GM12892 (cell line): ENCODE results near the gene CNGA3.

Experiments used
- DNase-seq: peaks from one replicate; pipeline ENCODE4 v3.0.0; 2011; ENCODE audit not compliant: insufficient read length
- FAIRE-seq: peaks from 2 replicates; lab custom pipeline; 2011; peaks lifted over from hg19 to GRCh38; lab: Jason Lieb, UNC
- POLR2A ChIP-seq: IDR thresholded peaks from 2 replicates; pipeline ENCODE4 v1.6.1; 2011; ENCODE audit warnings: low read depth, low read length, control low read depth
- POLR2AphosphoS5 ChIP-seq: IDR thresholded peaks from 2 replicates; pipeline ENCODE4 v1.6.1; 2011; ENCODE audit warnings: low read depth, low read length, control low read depth
- TAF1 ChIP-seq: IDR thresholded peaks from 2 replicates; pipeline ENCODE4 v1.6.1; 2011; ENCODE audit warnings: low read depth, mild to moderate bottlenecking, control low read depth, low read length, borderline replicate concordance

The CNGA3 gene

DNA sequence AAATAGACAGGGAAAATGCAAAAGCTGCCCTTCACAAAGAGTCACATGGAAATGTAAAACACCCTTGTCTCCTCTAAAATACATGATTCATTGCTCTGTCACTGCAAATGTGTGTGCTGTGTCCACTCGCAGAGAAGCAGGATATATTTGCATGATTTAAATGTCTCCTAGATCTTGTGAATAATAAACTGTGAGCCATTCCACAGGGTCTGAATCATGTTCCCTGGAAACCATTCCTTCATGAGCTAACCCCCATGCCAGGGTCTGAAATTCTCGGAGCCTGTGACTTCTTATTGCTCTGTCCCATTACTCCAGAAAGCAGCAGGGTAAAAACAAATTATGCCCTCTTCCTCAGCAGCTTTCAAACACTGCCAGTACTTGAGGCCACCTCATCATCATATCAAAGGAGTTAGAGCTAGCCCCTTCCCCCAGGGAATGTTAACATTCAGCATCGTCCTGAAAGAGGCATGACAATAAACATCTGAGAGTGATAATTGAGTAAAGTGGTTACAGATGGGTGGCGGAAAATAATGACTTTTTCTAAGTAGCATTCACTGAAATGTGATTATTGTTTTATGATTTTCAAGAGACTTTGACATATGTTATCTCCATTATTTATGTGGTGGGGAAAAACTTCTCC, 11.7 kb upstream of the CNGA3 start:
- no peak for TF ChIP-seq POLR2A
- TF ChIP-seq POLR2AphosphoS5, result no peak
- no peak for TF ChIP-seq TAF1
- FAIRE-seq (no peak), DNase-seq (no peak)

DNA sequence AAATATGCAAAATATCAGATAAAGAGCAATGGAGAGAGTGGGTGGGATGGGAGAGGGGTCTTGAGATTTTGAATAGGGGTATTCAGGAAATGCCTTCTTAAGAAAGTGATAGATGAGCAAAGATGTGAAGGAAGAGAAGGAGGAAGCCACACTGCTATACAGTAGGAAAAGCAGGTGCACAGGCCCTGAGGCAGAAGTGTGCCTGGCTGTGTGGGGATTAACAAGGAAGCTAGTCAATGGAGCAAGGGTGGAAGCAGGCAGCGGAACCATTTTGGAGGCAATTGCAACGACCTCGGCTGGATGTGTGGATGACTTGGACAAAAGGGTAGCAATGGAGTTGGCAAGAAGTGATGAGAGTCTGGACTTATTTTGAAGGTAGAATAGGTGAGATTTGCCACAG, 11.0 kb upstream of the CNGA3 start:
- DNase-seq, result no peak
- no peak for TF ChIP-seq TAF1
- TF ChIP-seq POLR2A, result no peak
- no peak for TF ChIP-seq POLR2AphosphoS5
- FAIRE-seq, result no peak

- no peak for DNase-seq
- no peak for TF ChIP-seq POLR2AphosphoS5
- TF ChIP-seq POLR2A, result no peak
- no peak for TF ChIP-seq TAF1
- no peak for FAIRE-seq
Observed at GRCh38 chr2:98341241-98341640, 5.0 kb upstream of the CNGA3 start.

DNA sequence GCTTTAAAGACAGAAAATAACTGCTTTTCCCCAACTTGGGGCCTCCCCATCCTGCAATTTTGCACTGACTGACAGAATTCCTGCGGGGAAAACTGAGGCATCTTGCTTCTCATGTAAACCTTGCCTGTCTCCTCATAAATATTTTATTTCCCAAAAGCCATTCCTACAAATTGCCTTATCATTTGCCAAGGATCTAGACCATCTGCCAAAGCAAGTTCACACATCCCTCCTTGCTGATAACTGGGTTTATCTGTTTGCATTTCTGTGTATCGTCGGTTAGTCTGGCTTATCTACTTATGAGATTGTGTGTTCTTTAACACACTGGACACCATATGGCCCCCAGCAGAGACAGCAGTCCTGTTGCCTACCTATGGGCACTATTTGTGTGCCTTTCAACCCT, 3.0 kb upstream of the CNGA3 start:
- DNase-seq (no peak), FAIRE-seq (no peak)
- TF ChIP-seq POLR2A (no peak), TAF1 (no peak), POLR2AphosphoS5 (no peak)

DNA sequence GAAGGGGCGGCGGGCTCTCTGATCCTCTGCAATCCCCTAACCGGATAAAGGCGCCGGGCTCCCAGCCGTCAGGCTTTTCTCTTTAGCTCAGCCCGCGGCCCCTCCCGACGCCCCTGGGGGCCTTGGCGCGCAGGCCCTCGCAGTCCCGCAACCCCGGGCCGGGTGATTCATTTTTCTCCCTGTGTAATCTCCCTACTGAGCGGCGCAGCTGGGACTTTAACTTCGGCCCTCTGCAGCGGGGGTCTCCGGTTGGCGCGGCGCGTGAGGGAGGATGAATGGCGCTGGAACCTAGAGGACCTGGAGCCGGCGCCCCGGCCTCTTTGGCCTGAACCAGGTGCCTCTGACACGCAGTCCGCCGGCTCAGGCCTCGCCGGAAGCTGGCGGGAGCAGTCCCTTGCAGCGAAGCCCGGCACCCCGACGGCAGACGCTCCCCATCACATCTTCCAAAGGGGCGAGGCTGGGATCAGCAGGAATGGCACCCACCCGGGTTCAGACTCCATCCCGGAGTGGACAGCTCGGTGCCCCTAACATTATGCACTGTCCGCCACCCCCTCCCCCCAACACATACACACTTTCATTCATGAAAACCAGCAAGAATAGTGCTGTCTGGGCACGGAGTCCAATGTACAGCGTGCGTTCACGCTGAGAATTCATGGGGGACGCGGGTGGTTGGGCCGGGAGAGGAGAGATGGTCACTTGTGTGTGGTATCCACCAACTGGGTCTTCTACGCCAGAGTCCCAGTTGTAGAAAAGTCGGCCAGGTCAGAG, 1.2 kb downstream of the CNGA3 start:
- DNase-seq (no peak), FAIRE-seq (no peak)
- TF ChIP-seq POLR2A (no peak), POLR2AphosphoS5 (no peak), TAF1 (no peak)

DNA sequence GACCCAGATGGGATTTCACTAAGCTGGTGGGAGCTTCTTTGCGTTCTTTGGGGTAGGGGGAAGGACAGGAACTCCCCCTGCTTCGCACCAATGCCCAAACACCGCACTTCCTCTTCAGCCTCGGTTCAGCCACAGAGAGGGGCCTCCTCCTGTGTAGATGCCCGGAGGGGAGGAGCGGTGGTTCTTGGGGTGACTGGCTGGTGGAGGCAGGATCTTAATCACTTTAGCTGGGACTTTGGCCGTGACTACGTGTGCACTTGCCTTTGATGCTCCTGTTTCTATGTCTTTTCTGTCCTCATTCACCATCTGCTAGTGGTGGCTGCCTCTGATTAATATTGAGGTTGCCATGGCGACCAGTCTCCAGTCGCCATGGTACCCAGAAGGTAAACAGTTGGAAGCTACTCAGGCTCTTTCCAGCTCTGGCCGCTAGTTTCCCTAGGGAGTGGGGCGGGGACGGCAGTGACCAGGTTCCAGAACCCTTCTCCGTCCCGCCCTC, 1.9 kb downstream of the CNGA3 start:
- DNase-seq, result no peak
- TF ChIP-seq POLR2A, result no peak
- no peak for FAIRE-seq

DNA sequence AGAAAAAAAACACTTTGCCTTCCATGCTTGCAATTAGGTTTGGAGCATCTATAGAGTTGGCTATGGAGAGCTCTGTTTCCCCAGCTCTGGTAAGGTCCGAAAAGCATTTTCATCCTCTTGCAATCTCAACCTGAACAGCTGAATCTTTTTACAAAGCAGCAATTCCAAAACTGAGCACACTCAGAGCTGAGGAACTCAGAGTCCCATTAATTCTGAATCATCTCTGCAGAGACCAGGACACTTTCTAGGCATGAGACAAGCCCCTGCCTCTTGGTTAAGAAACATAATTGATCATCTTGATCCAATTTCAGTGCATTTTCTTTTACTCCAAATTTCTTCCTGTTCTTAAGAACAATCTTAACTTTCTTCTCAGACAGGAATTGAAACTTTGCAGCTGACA, 4.2 kb downstream of the CNGA3 start:
- no peak for TF ChIP-seq POLR2A
- TF ChIP-seq POLR2AphosphoS5, result no peak
- no peak for TF ChIP-seq TAF1
- FAIRE-seq, result no peak
- DNase-seq, result no peak

DNA sequence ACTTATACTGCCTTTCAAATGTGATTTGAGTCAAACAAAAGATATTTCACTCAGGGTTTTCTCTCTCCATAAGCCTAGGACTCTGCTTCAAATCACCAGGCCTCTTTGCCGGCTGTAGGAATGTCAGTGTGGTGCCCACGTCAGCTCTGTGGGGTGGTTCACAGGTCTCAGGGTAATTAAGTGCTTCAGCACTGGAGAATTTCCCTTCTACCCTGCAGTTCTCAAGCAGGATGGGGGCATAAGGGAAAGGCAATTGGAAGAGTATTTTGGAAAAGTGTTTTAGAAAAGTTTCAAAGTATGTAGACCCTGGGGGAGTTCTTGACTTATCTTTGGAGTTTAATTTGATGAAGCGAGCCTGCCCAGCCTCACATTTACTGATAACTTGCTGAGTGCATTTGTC, 9.6 kb downstream of the CNGA3 start:
- no peak for TF ChIP-seq POLR2A
- DNase-seq (no peak), FAIRE-seq (no peak)

GRCh38 chr2:98356729-98357128, 10.5 kb downstream of the CNGA3 start:
- DNase-seq (no peak), FAIRE-seq (no peak)
- no peak for TF ChIP-seq TAF1
- no peak for TF ChIP-seq POLR2AphosphoS5
- TF ChIP-seq POLR2A, result no peak

DNA sequence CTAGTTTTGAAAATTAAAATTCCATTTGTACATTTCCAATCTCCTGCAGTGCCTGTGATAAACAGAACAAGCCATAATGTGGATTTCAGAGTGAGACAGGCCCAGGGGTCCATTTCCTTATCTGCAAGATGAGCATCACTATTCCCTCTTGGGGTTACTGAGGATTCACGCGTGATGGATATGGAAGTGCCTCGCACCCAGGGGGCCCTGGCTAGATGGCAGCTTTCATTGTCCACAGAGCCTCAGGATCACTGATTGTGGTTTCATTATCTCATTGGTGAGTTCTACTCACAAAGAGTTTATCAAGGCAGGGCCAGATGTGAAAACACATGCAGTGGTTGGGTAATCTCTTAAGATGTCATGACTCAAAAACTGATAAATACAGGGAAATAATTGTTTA, 11.6 kb downstream of the CNGA3 start:
- no peak for DNase-seq
- TF ChIP-seq POLR2A (no peak), POLR2AphosphoS5 (no peak), TAF1 (no peak)
- FAIRE-seq, result no peak

DNA sequence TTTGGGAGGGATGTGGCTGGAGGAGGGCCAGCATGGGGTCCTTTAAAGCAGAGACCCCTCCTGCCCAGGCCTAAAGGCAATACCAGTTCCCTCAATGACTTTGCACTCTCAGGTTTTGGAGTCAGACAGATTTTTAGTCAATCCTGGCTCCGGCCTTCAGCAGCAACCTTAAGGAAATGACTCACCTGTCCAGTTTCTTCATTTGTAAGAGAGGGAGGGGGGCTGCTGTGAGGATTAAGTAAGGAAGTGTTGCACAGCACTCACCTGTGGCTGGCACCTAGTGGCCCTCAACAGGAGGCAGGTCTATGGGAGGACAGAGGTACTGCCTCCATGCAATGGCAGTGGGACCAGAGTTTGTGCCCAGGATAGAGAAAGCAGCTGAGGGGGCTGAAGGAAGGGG, 13.7 kb downstream of the CNGA3 start:
- TF ChIP-seq POLR2AphosphoS5 (no peak), POLR2A (no peak), TAF1 (no peak)
- no peak for FAIRE-seq
- no peak for DNase-seq

DNA sequence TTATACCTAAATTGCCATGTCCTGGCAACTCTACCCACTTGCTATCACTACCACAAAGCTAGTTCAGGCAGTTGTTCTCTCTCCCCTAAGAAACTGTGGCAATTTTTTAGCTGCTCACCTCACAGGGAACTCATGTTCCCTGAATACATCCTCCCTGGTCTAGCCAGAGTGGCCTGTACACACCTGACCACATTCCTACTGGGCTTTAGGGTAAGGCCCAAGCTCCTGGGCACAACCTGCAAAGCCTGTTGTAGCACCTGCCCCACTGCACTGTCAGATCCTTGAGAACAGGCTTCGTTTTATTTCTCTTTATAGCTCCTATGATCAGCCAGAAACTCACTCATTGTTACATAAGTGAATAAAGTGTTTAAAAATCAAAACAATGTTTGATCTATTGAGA, 21.5 kb downstream of the CNGA3 start:
- TF ChIP-seq TAF1, result no peak
- TF ChIP-seq POLR2A, result no peak
- TF ChIP-seq POLR2AphosphoS5, result no peak
- DNase-seq (no peak), FAIRE-seq (no peak)
